ENCODE data around the gene RAC2.

The RAC2 gene

GRCh38 chr22:37240240-37240940, 3.7 kb downstream of the RAC2 start:
- no peak for TF ChIP-seq CTCF (IDR thresholded peaks at IDR 0.05)
- Histone ChIP-seq H3K27ac (no peak overlapping the region), H3K9me3 (no peaks in the 10 kb centered on the region), H3K27me3 (peaks cover 0 to 95% of the 10 kb centered on the region in 2 donors), H3K4me3 (no peak overlapping the region), H3K4me1 (no peaks in the 10 kb centered on the region), H3K36me3 (no peaks in the 10 kb centered on the region)
- DNase-seq: no peak
- intact Hi-C loops (cut with DNase I; ENCODE audit: low total_unique reads): no loop called here

DNA sequence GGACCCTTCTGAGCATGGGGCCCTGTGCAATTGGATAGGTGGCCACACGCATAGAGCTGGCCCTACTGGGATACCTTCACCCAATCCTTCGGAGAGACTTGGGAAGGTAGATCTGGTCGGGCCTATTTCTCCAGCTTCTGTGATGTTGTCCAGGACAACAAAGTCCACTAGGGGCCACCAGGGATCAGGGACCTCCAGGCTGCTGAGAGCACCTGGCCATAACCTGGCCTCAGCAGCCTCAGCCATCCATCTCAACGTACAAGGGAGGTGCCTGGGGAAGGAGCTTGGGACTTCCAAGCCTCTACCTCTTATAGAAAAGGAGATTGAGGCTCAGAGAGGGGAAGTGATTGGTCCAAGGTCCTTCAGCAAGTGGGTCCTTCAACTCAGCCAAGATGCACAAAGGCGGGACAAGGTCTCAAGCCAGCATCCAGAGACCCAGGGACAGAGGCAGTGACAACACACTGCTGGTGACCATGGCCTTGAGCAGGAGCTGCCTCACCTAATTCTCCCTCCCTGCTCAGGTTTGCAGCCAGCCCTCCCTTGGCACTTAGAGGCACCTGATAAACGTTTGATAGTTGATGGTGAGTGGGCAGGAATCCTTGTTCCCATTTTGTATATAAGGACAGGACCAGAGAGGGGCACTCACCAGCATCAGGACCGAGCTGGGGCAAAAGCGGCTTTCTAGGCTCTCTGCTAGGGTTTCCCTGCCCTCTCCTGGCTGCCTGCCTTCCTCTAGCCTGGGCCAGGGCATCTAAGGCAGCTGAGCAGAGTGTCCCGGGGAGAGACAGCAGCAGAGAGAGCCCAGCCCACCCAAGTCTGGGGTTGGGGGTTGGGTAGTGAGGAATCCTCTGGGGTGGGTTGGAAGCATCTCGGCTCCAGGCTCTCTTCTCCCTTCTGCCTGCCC, 4.5 kb downstream of the RAC2 start:
- Histone ChIP-seq H3K36me3 (no peaks in the 10 kb centered on the region), H3K4me3 (no peak overlapping the region), H3K9me3 (no peaks in the 10 kb centered on the region), H3K27me3 (peaks cover 0 to 95% of the 10 kb centered on the region in 2 donors), H3K27ac (no peak overlapping the region), H3K4me1 (no peaks in the 10 kb centered on the region)
- TF ChIP-seq CTCF (IDR thresholded peaks at IDR 0.05): no peak
- intact Hi-C loops (cut with DNase I; ENCODE audit: low total_unique reads): no loop called here
- peak in 1 of 2 donors; percentile 59 for DNase-seq

DNA sequence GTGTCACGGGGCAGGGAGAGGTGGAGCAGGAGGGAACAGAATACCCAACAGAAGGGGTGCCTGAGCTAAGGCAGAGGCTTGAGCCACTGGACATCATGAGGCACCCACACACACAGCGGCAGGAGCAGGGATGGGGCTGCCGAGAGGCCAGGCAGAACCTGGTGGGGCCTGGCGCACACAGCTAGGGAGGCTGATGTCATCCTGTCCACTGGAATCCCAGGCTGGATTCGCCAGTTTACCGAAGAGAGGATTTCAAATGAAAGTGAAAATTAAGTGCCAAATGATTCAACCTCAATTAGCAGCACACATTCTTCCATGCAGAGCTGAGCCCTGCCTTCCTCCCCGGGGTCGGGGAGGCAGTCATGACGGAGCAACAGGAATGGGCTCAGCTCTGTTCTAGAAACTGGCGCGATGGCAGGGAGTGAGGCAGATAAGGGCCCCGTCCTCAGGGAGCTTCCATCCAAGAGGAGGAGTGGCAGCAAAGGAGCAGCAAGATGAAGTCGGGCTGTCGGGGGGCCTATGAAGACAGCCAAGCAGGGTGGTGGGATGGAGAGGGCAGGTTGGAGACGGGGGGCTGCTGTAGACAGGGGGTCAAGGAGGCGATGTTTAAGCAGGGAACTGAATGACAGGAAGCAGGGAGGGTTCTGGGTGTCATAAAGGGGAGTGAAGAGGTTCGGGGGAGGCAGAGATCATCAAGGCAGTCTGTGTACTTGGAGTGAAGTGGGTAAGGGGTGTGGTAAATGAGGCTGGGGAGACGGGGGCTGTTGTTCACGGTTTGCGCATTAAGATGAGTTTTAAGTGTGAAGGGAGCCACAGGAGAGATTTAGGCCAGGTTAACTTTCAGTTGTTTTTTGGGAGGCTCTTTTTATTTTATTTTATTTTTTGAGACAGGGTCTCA, 6.4 kb downstream of the RAC2 start:
- no peak for DNase-seq
- intact Hi-C loops (cut with DNase I; ENCODE audit: low total_unique reads): no loop called here
- Histone ChIP-seq H3K27ac (no peak overlapping the region), H3K27me3 (peaks cover 0 to 90% of the 10 kb centered on the region in 2 donors), H3K36me3 (no peaks in the 10 kb centered on the region), H3K9me3 (no peaks in the 10 kb centered on the region), H3K4me1 (no peaks in the 10 kb centered on the region), H3K4me3 (no peak overlapping the region)
- TF ChIP-seq CTCF (IDR thresholded peaks at IDR 0.05): no peak

- DNase-seq: no peak
- Histone ChIP-seq H3K27ac (no peak overlapping the region), H3K4me3 (no peak overlapping the region), H3K36me3 (no peaks in the 10 kb centered on the region), H3K27me3 (peaks cover 0 to 90% of the 10 kb centered on the region in 2 donors), H3K9me3 (no peaks in the 10 kb centered on the region), H3K4me1 (no peaks in the 10 kb centered on the region)
- intact Hi-C loops (cut with DNase I; ENCODE audit: low total_unique reads): no loop called here
- TF ChIP-seq CTCF (IDR thresholded peaks at IDR 0.05): no peak
Observed at GRCh38 chr22:37235897-37236607, 8.0 kb downstream of the RAC2 start.

All from tibial artery (tissue), 4 donors.